Hepatocyte (in vitro differentiated cells): ENCODE measurements around the gene CBX1.

Source experiments
- EZH2 ChIP-seq: fragments of 200-600 bp; sonication (generic); IDR thresholded peaks from 2 replicates; pipeline ENCODE4 v1.6.1; 2016; ENCODE audit warnings: antibody characterized with exemption, mild to moderate bottlenecking, borderline replicate concordance
- EZH2phosphoT487 ChIP-seq: fragments of 200-600 bp; sonication (generic); IDR thresholded peaks from one replicate; pipeline ENCODE4 v1.6.1; 2018; ENCODE audit warnings: antibody characterized with exemption, mild to moderate bottlenecking, low read depth, moderate library complexity; ENCODE audit not compliant: unreplicated experiment, severe bottlenecking
- TF ChIP-seq, protein P1 (sequence below): fragments of 200-600 bp; sonication (generic); IDR thresholded peaks from 2 replicates; pipeline ENCODE4 v1.5.1; 2016; ENCODE audit warnings: antibody characterized with exemption, mild to moderate bottlenecking; ENCODE audit not compliant: poor library complexity

DNA sequence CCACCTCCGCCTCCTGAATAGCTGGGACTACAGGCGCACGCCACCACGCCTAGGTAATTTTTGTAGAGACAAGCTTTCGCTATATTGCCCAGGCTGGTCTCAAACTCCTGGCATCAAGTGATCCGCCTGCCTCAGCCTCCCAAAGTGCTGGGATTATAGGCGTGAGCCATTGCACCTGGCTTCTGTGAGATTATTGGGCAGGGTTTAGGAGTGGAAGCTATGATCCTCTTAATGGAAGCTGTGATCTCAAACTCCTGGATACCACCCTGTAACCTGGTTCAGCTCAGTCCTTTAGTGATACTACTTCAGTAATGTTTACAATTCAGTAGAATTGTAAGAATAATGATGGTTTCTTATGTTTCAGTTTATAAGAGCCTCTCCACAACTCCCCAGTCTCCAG is 39.0 kb downstream of the CBX1 start:
- TF ChIP-seq, protein P1, sequence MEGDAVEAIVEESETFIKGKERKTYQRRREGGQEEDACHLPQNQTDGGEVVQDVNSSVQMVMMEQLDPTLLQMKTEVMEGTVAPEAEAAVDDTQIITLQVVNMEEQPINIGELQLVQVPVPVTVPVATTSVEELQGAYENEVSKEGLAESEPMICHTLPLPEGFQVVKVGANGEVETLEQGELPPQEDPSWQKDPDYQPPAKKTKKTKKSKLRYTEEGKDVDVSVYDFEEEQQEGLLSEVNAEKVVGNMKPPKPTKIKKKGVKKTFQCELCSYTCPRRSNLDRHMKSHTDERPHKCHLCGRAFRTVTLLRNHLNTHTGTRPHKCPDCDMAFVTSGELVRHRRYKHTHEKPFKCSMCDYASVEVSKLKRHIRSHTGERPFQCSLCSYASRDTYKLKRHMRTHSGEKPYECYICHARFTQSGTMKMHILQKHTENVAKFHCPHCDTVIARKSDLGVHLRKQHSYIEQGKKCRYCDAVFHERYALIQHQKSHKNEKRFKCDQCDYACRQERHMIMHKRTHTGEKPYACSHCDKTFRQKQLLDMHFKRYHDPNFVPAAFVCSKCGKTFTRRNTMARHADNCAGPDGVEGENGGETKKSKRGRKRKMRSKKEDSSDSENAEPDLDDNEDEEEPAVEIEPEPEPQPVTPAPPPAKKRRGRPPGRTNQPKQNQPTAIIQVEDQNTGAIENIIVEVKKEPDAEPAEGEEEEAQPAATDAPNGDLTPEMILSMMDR, result no peak
- no peak for TF ChIP-seq EZH2
- no peak for TF ChIP-seq EZH2phosphoT487
